Vagina (tissue), 2 donors: ENCODE results near the gene GLS2.

Experiments
- CTCF ChIP-seq, 3 experiments: fragments of 450-650 bp in 2 of 3; fragments of 200-600 bp in 1 of 3; sonication (generic) in 1 of 3; IDR thresholded peaks; one replicate each; pipeline ENCODE4 v1.5.1; 2017 to 2019; ENCODE audit warnings: antibody characterized with exemption in 3 of 3, mild to moderate bottlenecking in 2 of 3, moderate library complexity in 2 of 3
- POLR2A ChIP-seq, 2 donors: fragments of 450-650 bp; IDR thresholded peaks; one replicate each; pipeline ENCODE4 v1.6.1; 2017; ENCODE audit warnings: antibody characterized with exemption in 2 of 2, mild to moderate bottlenecking in 2 of 2, moderate library complexity in 2 of 2
- POLR2AphosphoS5 ChIP-seq, 2 donors: sonication (generic); formaldehyde crosslinking; IDR thresholded peaks; one replicate each; pipeline ENCODE4 v1.9.0; 2017; ENCODE audit warnings: antibody characterized with exemption in 2 of 2, mild to moderate bottlenecking in 2 of 2, low read depth in 1 of 2; ENCODE audit not compliant: insufficient read depth in 1 of 2

DNA sequence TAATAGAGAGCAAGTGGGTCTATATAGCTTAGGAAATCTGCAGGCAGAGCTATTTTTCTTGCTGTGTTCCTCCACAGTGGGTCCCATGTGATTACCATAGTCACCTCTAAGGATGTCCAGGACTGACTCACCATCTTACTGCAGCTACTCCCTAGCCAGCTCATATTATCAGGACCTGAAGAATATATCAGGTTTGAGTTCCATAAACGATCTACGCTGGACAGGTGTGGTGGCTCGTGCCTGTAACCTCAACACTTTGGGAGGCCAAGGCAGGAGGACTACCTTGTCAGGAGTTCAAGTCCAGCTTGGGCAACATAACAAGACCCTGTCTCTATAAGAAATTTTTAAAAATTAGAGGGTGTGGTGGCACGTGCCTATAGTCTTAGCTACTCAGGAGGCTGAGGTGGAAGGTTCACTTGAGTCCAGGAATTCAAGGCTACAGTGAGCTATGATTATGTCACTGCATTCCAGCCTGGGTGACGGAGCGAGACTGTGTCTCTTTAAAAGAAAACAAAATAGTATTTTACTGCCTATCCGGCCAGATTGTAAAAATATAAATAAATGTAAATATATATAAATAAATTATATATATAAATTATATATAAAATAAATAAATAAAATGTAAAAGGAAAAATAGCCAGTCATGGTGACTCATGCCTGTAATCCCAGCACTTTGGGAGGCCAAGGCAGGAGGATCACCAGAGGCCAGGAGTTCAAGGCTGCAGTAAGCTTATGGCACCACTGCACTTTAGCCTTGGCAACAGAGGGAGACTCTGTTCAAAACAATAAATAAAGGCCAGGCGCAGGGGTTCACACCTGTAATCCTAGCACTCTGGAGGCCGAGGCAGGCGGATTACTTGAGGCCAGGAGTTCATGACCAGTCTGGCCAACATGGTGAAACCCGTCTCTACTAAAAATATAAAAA is 26.5 kb downstream of the GLS2 start:
- TF ChIP-seq CTCF (IDR thresholded peaks at IDR 0.05) (no peak), POLR2A (IDR thresholded peaks at IDR 0.05) (no peak), POLR2AphosphoS5 (IDR thresholded peaks at IDR 0.05; ENCODE audit: insufficient read depth in 1 of 2, low read depth in 1 of 2) (no peak)
